Measurements from ENCODE around the gene OR2W1.

OR2W1 gene

GRCh38 chr6:29045075-29045474, at the start of gene OR2W1:
OR2W1 (minus strand) TSS chr6:29045175; CDS start chr6:29045175, 0 bp downstream.
- DNase-seq, result no peak

- no peak for DNase-seq
Observed at GRCh38 chr6:29092957-29093356, 48.0 kb upstream of the OR2W1 start.

GRCh38 chr6:29087213-29087612, 42.2 kb upstream of the OR2W1 start, which contains the start of gene OR2B3:
OR2B3 (minus strand) TSS chr6:29087313; CDS start chr6:29087248, 65 bp downstream.
- no peak for DNase-seq

- DNase-seq, result no peak
Observed at GRCh38 chr6:29082457-29082856, 37.5 kb upstream of the OR2W1 start.

GRCh38 chr6:29081312-29081711, 36.3 kb upstream of the OR2W1 start:
- DNase-seq, result no peak

GRCh38 chr6:29079203-29079602, 34.2 kb upstream of the OR2W1 start:
- no peak for DNase-seq

- DNase-seq, result no peak
Observed at GRCh38 chr6:29071831-29072723, 27.1 kb upstream of the OR2W1 start.

- no peak for DNase-seq
Observed at GRCh38 chr6:29051680-29052079, 6.7 kb upstream of the OR2W1 start.

GRCh38 chr6:29035951-29036350, 9.0 kb downstream of the OR2W1 start:
- no peak for DNase-seq

- no peak for DNase-seq
Observed at GRCh38 chr6:29028821-29029220, 16.2 kb downstream of the OR2W1 start.

- no peak for DNase-seq
Observed at GRCh38 chr6:29025927-29026585, 18.9 kb downstream of the OR2W1 start.

GRCh38 chr6:29021434-29021833, 23.5 kb downstream of the OR2W1 start:
- DNase-seq, result no peak

GRCh38 chr6:29019629-29020028, 25.3 kb downstream of the OR2W1 start:
- DNase-seq, result no peak

GRCh38 chr6:29017428-29017802, 27.6 kb downstream of the OR2W1 start:
- DNase-seq, result no peak

- DNase-seq, result peak; percentile 79 to 81
Observed at GRCh38 chr6:29016559-29017427, 28.2 kb downstream of the OR2W1 start.

GRCh38 chr6:29014729-29015608, 30.0 kb downstream of the OR2W1 start:
- no peak for DNase-seq

GRCh38 chr6:29011276-29011734, 33.7 kb downstream of the OR2W1 start:
- DNase-seq, result peak; percentile 29 to 31

GRCh38 chr6:29009358-29009757, 35.6 kb downstream of the OR2W1 start:
- no peak for DNase-seq

- DNase-seq, result no peak
Observed at GRCh38 chr6:29008089-29008488, 36.9 kb downstream of the OR2W1 start.

GRCh38 chr6:29005183-29005885, 39.6 kb downstream of the OR2W1 start, which contains the start of gene ZNF311:
ZNF311 (minus strand) TSS chr6:29005315; CDS start chr6:29003954, 1,361 bp downstream.
- no peak for DNase-seq

GRCh38 chr6:28996844-28997510, 48.0 kb downstream of the OR2W1 start:
- DNase-seq, result no peak
